GM21526 (cell line): ENCODE measurements around the gene CLEC1B.
"Not testable (repeated sequence)": the region's sequence is repeated elsewhere in the genome, so short reads cannot be mapped to it uniquely, and the experiment has no call there.

ENCODE experiments used
- ATAC-seq: cut with Tn5 transposase; IDR thresholded peaks from one replicate; pipeline ENCODE4 v1.9.1; 2021; ENCODE audit warnings: moderate library complexity; ENCODE audit not compliant: unreplicated experiment, low FRiP score

The CLEC1B gene

GRCh38 chr12:9976626-9977025, 22.3 kb downstream of the CLEC1B start:
- ATAC-seq = not testable (repeated sequence)

GRCh38 chr12:9975614-9976013, 23.3 kb downstream of the CLEC1B start:
- no peak for ATAC-seq

DNA sequence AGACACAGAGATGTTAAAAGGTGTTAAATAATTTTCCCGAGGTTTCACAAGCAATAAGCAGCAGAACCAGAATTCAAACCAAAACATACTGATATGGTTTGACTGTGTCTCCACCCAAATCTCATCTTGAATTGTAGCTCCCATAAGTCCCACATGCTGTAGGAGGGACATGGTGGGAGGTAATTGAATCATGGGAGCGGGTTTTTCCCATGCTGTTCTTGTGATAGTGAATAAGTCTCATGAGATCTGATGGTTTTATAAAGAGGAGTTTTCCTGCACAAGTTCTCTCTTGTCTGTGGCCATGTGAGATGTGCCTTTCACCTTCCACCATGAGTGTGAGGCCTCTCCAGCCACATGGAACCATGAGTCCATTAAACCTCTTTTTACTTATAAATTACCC, 24.2 kb downstream of the CLEC1B start:
- ATAC-seq = not testable (repeated sequence)

DNA sequence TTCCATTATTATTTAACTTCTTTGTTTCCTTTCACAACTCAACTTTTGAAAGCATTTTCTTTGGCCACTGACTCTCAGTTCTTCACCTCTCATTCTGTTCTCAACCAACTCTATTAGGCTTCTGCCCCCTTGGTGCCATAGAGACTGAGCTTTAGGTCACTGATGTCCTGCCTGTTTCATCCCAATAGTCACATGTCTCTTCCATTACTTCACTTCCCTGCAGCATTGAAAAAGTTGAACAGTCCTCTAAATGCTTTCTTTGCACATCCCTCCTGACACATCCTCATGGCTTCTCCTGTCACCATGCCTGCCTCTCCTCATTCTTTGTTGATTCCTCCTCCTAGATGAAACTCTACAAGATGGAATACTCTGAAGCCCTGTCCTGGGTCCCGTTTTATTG, 25.0 kb downstream of the CLEC1B start:
- ATAC-seq = no peak

DNA sequence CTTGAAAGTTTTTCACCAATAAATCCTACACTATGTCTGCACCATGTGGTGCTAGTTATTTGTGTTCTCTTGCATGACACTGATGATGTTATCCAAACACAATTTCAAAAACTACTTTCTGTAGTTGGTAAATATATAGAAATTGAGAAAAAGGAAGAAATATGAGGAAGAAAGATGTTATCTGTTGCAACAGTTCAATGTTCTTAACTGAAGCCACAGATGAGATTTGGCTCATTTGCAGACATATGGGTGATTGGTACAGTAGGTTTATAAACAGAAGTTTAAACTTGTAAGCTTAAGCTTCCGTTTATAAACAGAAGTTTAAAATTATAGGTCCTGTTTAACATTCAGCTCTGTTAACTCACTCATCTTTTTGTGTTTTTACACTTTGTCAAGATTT, 27.7 kb downstream of the CLEC1B start, which contains the start of gene CLEC12A:
Gene CLEC12A (plus strand): TSS at position 229 of the 400 bp plus-strand sequence. CDS start 188 bp downstream, outside the sequence.
- no peak for ATAC-seq

DNA sequence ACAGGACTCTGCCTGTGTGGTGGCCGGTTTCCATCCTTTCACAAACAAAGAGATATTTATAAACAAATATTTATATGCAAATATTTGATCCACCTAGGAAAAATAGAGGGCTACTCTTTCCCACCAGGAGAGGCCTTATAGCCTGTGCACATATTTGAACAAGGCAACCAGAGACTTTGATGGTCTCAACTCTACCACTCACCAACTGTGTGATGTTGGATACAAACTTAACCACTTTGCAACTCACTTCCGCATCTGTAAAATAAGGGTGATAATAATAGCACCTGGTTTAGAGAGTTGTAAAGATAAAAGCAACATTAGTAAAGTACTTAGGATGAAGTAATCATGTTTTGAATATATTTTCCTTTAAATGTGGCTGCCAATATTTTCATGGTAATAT, 29.2 kb downstream of the CLEC1B start:
- no peak for ATAC-seq

- no peak for ATAC-seq
Measured at GRCh38 chr12:9961901-9962300, 37.0 kb downstream of the CLEC1B start.

GRCh38 chr12:9961106-9961505, 37.8 kb downstream of the CLEC1B start:
- no peak for ATAC-seq

- ATAC-seq = no peak
Measured at GRCh38 chr12:9960590-9960989, 38.3 kb downstream of the CLEC1B start.

DNA sequence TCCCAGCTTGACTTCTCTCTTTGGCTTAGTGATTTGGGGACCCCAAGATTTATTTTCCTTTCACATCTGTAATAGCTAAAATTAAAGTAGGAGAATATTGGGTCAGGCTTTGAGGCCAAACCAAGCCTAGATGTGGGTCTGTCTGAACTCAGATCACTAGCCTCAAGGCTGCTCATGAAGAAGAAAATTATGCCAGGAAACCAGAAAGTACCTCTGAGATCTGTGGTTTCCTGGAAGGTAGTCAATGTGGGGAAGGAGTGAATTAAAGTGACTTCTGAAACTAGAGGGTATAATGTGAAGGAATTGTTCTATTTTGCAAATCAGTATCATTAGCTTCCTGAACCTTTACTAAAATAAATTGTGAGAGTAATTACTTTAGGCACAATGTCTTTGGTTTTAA, 41.1 kb downstream of the CLEC1B start:
- ATAC-seq = no peak

GRCh38 chr12:9952954-9953729, 45.8 kb downstream of the CLEC1B start:
- ATAC-seq = not testable (repeated sequence)

GRCh38 chr12:9951026-9951675, 47.8 kb downstream of the CLEC1B start:
- no peak for ATAC-seq

- ATAC-seq = peak; percentile 93
Measured at GRCh38 chr12:9948606-9949296, 50.2 kb downstream of the CLEC1B start.

DNA sequence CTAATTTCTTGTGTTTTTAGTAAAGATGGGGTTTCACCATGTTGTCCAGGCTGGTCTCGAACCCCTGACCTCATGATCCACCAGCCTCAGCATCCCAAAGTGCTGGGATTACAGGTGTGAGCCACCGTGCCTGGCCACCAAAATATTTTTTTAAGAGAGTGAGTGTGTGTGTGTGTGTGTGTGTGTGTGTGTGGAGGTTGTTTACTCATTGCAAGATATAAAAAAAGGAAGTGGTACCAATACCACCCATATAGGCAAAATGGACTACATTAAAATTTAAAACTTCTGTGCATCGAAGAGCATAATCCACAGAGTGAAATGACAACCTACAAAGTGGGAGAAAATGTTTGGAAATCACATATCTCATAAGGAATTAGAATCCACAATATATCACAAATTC, 51.2 kb downstream of the CLEC1B start:
- ATAC-seq = no peak

- no peak for ATAC-seq
Measured at GRCh38 chr12:9944391-9944790, 54.5 kb downstream of the CLEC1B start.

GRCh38 chr12:9943240-9943639, 55.7 kb downstream of the CLEC1B start:
- ATAC-seq = no peak
